T1000 (cell line): ENCODE data around the gene RCAN3.

ENCODE experiments used
- DNase-seq: peaks from one replicate; lab custom pipeline; 2025; ENCODE audit warnings: mixed read lengths; lab: John Stamatoyannopoulos, UW

RCAN3 gene

GRCh38 chr1:24551290-24551959 is 48.8 kb downstream of the RCAN3 start:
- no peak for DNase-seq

DNA sequence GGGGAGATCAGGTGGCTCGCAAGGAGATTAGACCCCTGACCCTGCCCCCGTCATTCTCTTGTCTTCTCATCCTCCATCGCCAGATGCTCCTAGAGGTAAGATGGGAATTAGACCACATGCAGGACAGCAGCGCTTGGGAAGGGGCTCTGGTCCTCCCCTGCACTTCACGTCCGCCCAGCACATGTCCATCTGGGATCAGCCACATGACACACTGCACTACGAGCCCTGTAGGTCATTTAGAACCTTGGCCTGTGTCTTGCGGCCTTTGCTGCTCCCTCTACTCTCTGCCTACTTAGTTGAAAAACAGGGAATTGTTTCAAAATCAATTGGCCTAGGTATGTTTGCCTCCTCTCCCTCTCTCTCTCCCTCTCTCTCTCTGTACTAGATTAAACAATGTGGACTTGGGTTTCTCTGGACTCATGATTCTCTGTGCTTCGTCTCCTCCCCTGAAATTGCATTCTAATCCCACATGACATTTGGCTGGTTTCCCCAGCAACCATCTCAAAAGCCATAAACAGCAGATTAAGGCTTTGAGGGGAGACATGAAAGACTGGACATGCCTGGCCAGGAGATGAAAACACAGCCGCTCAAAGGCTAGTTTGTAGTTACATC is 49.4 kb downstream of the RCAN3 start:
- DNase-seq, result no peak

DNA sequence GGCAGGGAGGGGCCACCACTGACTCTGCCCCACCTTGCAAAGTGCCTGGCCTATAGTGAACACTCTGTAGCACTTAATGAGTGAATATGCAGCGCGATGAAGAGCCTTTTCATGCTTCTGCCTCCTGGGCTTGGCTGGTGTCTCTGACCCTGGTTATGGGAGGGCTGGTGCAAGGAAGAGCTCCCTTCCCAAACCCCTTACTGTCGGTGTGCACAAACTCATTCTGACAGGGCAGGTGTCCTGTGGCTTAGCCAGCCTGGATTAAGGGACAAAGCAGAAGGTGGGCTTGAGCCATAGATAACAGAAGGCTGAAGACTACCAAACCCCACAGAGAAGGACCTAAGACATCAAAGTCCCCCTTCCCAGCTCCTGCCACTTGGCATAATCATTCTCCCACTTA is 51.3 kb downstream of the RCAN3 start:
- DNase-seq, result no peak

GRCh38 chr1:24554714-24555113 is 52.1 kb downstream of the RCAN3 start:
- no peak for DNase-seq

DNA sequence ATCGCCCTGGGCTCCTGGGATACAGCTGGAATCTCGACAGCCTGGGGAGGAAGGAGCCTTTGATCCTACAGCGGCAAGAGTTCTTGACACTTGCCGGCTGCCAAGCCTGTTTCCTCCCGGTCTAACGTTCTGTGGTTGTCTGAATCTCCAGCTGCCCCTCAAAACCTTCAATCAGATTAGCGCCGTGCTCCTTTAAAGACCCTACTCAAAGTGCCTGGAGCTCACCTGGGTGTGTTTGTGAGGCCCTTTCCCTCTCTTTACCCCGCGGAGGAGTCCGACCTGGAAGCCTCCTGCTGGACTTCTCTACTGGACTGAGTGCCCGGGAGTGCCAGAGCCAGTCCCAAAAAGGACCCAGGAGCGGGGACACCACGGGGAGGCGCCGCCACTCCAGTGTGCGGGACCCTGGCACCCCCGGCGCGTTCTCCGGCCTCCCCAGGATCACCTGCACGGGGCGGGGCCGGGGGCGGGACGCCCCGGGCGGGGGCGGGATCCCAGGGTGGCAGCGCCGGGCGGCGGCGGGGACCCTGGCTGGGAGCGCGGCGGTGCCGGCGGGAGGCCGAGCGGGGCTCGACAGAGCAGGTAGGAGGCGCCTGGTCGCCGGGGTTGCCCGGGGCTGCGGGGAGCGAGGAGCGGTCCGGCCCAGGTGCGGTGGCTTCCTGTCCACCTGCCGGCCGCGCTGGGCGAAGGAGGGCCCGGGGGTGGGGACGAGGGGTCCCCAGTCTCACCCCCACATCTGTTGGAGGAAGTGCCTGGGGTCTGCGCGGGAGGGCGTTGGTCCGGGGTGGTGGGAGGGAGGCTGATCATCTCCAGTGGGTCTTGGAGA is 53.2 kb downstream of the RCAN3 start, which contains the start of gene NCMAP:
Gene NCMAP, plus strand, starts transcription at position 497 of the 823 bp plus-strand sequence. CDS start 39,344 bp downstream, outside the sequence.
- DNase-seq, result no peak

- DNase-seq, result no peak
Measured at GRCh38 chr1:24556414-24556795, 53.8 kb downstream of the RCAN3 start.

DNA sequence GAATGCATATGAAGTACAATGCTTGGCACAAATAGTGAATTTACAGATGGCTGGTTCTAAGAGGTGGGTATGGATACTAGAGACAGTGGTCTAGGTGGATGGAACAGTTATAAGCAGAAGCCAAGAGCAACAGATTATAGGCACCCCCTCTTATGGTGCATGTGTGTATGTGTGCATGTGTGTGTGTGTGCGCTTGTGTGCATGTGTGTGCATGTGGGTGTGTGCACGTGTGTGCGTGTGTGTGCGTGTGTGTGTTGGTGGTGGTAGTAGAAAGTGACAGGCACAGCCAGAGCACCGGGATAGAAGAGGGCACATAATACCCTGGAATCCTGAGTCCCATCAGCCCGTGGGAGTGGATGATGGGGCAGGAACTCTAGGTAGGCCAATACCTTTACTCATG is 54.6 kb downstream of the RCAN3 start:
- no peak for DNase-seq

DNA sequence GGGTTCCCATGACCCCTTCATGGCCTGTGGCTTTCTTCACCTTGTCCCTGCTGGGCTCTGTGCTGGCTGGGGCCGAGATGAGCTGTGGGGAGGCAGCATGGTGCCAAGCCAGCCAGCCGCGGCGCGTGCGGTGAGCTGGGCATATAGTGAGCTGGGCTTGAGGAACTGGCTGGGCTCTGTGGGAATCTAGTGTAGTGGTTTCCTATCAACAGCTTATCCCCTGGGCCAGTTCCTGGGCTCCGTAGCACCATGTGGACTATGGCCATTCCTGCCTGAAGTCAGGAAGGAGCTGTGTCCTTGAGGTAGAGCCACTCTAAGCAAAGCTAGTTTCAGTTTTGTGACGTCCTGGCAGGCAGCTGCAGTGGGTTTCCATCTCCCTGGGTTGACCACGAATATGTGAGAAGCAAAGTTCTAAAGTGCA is 55.1 kb downstream of the RCAN3 start:
- DNase-seq, result no peak

DNA sequence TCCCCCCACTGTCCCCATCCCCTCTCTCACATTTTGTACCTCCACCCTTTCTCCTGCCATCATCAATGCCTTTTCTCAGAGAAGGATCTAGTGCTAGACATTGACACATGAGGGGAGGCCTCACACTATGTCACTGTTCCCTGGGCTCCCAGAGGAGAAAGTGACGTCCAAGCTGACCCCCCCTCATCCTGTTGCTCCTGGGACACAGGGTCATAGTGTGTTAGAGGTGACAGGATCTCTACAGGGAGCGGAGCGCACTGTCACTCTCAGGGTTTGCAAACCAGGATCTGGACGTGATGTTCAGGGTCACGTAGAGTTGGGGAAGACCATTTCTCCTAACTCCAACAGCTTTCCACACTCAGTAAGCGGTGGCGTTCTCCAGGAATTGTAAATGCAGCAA is 55.8 kb downstream of the RCAN3 start:
- no peak for DNase-seq

- DNase-seq, result no peak
Measured at GRCh38 chr1:24558902-24559791, 56.5 kb downstream of the RCAN3 start.

DNA sequence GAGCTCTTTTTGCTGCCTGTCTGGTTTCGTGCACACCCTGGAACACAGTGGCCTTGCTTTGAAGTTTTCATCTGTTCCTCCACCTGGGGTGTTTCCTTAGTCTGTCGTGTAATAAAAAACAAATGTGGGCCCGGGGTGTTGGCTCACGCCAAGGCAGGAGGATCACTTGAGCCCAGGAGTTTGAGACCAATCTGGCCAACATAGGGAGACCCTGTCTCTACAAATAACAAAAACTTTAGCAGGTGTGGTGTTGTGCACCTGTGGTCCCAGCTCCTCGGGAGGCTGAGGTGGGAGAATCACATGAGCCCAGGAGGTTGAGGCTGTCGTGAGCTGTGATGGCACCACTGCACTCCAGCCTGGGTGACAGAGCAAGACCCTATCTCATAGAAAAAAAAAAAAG is 57.7 kb downstream of the RCAN3 start:
- no peak for DNase-seq

DNA sequence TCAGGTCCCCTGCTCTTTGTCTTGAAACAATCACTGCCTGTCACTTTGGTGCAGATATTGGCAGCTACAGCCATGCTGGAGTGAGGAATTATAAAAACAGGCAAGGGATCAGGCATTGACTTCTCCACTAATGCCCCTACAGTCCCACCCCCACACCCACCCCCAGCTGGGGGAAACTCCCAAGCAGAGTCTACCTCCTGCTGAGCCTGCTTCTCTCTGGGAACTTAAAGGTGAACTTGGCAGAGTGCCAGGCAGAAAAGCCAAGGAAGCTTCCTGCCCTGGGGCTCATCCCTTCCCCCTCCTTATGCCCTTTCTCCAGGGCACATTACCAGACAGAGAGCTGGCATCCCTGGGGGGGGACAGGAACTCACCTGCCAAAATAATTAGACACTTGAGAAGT is 60.0 kb downstream of the RCAN3 start:
- no peak for DNase-seq

- DNase-seq, result no peak
Measured at GRCh38 chr1:24564695-24565094, 62.1 kb downstream of the RCAN3 start.

GRCh38 chr1:24566236-24566867 is 63.7 kb downstream of the RCAN3 start:
- DNase-seq, result no peak

- no peak for DNase-seq
Measured at GRCh38 chr1:24567792-24568388, 65.3 kb downstream of the RCAN3 start.

DNA sequence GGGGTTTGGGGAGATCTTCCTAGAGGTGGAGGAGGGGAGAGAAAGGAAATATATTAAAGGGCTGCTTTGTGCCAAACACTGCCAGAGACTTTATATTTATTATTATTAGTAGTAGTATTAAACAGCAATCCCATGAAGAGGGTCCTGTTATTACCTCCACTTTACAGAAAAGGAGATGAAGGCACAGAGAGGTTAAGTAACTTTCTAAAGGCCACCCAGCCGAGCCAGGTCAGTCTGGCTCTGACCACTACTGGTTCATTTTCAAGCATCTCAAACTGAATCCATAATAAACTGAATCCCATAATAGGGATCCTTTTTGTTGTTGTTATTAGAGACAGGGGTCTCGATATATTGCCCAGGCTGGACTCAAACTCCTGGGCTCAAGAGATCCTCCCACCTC is 65.8 kb downstream of the RCAN3 start:
- no peak for DNase-seq

DNA sequence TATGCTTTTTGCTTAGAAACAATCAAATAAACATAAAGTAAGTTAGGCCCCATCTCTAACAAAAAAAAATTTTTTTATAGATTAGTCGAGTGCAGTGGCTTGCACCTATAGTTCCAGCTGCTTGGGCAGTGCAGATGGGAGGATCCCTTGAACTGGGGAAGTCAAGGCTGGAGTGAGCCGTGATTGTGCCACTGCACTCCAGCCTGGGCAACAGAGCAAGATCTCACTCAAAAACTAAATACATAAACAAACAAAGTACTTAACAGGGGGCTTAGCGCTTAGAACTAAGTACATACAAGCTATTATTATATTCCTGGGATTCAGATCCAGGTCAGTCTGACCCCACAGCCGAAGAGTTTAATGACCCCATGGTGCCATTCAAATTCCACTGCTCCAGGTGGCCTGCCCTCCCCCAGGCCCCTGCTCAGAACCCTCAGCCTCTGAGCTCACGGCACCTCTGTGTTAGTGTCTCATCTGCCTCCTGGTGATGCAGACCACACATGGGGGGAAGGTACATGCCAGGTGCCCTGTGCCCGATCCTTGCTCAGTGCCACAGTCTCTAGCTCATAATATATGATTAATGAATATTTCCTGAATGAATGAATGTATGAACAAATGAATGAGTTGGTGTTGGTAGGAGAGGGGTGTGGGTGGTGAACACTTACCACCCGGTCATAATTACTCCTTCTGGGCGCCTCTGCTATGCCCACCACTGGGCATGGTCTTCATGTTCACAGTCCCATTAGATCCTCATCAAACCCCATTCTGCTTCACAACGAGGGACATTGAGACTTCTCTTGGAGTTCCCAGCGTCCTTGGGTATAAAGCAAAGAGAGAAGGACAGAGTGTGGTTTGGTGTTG is 67.9 kb downstream of the RCAN3 start:
- no peak for DNase-seq

- no peak for DNase-seq
Measured at GRCh38 chr1:24572301-24572700, 69.7 kb downstream of the RCAN3 start.

GRCh38 chr1:24575905-24576587 is 73.4 kb downstream of the RCAN3 start:
- no peak for DNase-seq

DNA sequence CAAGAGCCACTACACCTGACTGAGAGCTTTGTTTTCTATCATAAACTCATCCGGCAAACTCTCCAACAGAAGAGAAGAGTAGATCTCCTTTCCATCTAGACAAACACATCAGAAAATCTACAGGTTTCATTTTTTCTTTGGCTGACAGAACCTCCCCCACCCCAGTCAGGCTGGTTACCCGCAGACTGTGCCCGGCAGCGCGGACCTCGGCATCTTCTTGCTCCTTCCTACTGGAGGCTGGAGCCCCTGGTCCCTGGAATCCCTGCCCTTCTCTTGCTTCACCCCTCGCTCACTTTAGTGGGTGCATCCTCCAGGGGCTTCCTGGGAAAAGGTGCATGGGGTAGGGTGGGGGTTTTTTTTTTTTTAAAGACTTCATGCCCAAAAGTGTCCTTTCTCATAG is 76.2 kb downstream of the RCAN3 start:
- DNase-seq, result no peak
